Stimulated activated CD4-positive, alpha-beta T cell treated with anti-CD3 and anti-CD28 coated beads, Interleukin-4, amount 100 ng/mL, for 24 hours (primary cell): ENCODE results near the gene PROM1.

Experiments used
- DNase-seq: peaks from one replicate; pipeline ENCODE4 v3.0.0-alpha.2; 2020

Gene PROM1

DNA sequence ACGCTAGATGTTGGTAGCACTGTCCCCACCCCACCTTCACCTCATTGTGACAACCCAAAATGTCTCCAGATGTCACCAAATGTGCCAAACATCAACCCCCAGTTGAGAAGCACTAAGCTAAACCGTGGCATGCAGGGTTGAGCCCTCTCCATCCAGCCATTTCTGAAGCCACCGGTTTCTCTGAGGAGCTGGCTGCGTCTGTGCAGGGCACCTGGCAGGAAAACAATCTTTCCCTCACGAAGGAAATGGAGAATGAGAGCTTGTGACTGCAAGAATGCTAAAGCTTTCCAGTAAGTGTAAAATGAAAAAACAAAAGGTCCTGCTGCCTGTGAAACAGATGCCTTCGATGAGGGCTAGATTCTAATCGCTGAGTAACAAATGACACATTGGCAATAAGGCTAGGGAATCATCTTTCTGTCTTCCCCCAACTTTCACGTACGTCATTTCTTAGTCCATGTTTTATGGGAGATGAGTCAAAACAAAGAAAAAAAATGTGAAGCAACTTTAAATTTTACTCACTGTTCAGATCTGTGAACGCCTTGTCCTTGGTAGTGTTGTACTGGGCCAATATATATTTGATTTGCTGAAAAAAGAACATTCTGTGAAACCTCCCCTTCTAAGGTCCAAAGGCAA is 59.9 kb downstream of the PROM1 start:
- no peak for DNase-seq

DNA sequence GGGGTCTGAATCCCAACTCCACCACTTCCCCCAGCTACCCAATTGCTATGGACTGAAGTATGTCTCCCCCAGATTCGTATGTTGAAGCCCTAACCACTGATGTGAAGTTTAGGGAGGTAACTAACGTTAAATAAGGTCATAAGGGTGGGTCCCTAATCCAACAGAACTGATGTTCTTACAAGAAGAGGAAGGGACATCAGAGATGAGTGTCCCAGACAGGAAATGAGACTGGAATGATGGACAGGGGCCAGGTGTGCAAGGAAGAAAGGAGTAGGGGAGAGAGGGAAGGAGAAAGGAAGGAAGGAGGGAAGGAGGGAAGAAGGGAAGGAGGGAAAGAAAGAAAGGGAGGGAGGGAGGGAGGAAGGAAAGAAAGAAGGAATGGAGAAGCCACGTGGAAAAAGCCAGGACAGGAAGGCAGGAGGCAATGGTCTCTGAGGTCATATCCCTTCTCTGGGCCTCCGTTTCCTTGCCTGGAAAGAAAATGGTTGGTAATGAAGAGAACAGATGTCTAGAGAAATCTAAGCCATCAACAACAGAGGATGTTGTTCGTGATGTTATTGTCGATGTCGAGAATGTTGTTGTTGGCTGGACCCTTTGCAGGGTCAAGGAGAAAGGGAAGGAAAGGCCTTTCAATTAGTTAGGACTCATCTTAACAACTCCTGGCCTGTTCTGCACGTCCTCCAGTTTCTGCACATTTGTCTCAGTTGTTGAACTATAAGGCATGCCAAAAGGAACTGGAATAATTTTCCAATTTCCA is 61.8 kb downstream of the PROM1 start:
- DNase-seq, result no peak

DNA sequence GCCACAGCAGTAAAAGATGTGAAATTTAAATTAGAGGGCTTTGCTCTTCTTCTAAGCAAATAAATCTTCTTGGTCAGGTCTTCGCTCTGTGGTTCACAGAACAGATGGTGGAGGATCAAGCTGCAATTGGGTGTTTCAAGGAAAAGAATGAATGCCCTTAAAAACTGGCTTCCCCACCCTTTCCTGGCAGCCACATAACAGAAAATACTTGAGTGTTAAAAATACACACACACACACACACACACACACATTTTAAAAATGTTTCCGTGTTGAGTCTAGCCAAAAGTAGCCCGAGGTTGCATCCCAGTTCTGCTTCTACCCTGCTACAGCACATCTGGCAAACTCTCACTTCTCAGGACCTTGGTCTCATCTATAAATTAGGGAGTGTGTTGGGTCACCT is 64.2 kb downstream of the PROM1 start:
- DNase-seq, result no peak

GRCh38 chr4:16018841-16019240 is 65.0 kb downstream of the PROM1 start:
- no peak for DNase-seq

- DNase-seq, result no peak
These were observed 65.7 kb downstream of the PROM1 start for GRCh38 chr4:16018061-16018676.

DNA sequence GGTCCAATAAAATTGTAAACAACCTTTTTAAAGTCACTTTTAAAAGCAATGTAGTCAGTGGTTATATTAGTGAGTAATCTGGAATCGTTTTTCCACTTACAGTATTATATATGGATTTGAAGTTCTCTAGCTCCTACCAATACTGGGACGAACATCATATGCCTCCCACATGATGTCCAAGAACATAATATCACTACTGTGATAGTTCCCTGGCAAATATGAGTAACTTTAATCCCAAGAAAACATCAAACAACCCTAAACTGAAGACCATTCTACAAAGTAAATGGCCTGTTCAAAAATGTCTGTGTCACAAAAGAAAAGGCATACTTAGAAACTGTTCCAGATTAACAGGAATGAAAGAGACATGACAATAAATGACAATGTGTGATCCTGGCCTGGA is 67.3 kb downstream of the PROM1 start:
- DNase-seq, result no peak

DNA sequence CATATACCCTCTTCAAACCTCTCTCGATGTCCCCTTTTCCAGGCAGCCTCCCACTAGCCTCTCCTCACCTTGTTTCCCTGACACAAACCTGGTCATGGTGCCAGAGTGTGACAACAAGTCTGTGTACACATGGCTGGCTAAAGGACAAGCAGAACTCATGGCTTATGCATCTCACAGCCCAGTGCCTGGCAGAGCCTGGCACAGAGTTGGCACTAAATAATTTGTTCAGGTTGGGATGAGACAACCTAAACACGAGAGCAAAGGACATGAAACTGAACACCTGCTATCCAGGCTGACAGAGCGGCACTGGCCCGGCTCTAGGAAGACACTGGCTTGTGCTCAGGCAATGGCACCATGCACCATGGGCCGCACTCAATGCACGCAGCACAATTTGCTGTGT is 72.7 kb downstream of the PROM1 start:
- no peak for DNase-seq

DNA sequence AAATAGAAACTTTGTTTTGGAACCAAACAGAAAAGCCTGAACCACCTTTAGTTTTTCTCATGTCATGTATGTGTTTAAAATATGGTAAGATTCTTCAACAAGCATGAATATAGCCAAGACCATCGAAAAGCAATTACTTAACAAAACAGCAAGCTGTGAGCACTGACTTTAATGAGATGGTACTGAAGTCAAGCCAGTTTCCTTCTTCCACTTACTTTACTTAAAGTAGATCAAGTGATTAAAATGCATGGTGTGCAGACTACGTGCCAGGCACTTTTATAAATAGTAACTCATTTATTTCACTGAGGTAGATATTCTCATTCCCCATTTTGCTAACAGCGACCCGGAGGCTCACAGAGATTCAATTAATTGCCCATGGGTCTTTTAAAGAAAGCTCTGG is 74.7 kb downstream of the PROM1 start:
- no peak for DNase-seq

DNA sequence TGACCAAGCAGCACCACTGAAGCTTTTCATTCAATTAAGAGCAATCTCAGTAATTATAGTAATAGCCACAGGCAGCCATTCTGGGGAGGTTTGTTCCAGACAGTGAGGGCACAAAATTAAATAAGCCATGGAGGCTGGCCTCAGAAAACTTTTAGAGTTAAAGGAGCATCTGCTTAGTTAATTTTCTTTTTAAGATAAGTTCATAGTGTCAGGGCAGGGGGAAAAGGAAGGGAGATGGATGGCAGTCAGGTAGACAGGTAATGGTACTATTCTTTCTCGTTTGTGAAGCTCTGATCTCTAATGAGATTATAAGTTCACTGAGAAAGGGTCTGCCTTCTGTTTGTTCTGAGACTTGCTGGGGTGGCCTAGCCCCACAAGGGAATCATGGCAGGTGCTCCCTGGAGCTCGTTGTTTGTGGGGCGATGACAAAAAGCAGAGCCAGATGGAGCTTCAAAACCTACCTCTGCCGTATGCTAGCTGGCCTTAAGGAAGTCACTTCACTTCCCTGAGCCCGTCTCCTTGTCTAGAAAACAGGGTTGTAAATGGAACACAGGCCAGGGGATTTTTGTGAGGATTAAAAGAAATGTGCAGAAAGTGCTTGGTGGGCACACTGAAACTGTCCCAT is 76.2 kb downstream of the PROM1 start:
- no peak for DNase-seq

DNA sequence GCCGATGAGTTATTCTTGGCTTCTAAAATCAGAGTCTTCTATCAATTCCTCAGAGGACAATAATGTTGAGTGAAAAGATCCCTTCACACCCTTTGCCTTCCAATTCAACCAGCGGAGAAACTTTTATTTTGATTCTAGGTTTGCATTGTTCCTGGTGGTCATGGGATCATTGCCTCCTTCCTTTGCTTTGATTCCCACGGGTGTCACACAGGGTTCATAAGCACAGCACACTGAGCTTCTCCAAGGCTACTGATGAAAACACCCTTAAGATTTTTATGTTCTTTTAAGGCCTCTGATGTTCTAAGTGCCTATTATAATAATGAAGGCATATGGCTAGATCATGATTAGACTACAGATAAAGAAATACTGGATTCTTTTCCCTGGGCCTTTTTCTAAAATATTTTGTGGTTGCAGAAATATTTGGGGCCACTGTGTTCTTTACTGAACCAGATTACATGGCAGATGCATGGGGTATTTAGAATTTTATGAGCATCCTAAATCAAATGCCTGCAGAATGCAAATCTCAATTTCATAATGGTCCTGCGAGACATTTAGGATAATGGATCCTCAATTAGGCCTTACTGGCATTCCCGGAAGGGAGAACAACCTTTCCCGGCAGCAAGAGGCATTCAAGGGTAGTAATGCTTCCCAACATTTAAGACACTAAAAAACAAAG is 76.9 kb downstream of the PROM1 start:
- no peak for DNase-seq

- no peak for DNase-seq
These were observed 78.1 kb downstream of the PROM1 start for GRCh38 chr4:16005676-16006075.

DNA sequence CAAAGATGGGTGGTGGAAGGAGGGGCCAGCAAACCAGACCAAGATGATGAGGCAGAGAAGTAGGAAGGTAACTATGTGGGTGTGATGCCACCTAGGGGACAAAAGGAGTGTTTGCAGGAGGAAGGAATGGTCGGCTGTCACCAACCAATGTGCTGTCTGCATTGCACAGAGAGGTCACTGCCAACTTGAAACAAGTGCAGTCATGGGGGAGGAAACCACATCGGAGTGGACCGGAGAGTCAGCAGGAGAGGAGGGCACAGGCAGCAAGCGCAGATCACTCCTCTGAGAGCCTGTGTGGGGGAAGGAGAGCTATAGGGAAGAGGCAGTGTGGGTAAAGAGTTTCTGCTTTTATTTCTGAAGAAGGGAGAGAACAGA is 82.4 kb downstream of the PROM1 start:
- DNase-seq, result peak; percentile 50

GRCh38 chr4:16000708-16001483 is 82.9 kb downstream of the PROM1 start:
- DNase-seq, result no peak

GRCh38 chr4:15996773-15997172 is 87.0 kb downstream of the PROM1 start:
- DNase-seq, result no peak

GRCh38 chr4:15995826-15996225 is 88.0 kb downstream of the PROM1 start:
- no peak for DNase-seq

DNA sequence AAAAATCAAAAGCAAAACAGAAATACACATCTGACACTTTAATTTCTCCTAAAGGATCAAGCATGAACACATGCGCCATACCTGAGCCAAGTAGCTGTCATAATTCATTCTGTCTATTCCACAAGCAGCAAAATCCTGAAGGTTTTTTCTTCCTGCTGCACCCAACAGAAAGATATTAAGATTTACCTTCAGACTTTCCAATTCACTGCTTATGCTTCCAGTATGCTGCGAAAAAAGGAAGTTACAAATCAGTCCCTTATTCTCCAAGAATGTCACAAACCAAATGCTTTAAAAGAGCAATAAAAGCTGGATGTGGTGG is 91.7 kb downstream of the PROM1 start:
- no peak for DNase-seq

DNA sequence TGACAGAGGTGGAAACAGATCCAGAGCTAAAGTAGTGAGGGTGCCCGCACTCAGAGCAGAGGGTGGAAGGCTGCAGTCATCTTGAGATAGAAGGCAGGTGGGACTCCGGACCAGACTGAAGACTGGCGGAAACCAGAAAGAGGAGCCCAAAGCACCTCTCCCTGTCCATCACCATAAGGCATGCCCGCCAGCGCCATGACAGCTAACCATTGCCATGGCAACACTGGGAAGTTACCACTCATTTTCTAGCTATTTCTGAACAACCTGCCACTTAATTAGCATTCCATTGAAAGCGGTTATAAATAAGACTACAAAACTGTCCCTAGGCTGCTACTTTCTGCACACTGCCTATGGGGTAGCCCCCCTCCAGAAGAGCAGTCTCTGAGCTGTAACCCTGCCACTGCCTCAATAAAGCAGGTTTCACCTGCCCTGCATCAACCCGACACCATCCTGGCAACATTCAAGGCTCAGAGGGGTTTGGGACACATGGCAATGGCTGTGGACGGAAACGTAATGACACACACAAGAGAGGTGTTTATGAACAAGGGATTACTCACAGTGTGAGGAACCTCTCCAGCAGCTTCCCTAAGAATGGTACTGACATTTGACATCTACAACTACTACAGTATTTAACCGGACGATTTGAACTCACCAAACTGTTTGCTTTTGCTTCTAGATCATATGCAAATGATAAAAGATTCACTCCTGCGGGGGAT is 93.1 kb downstream of the PROM1 start:
- no peak for DNase-seq

DNA sequence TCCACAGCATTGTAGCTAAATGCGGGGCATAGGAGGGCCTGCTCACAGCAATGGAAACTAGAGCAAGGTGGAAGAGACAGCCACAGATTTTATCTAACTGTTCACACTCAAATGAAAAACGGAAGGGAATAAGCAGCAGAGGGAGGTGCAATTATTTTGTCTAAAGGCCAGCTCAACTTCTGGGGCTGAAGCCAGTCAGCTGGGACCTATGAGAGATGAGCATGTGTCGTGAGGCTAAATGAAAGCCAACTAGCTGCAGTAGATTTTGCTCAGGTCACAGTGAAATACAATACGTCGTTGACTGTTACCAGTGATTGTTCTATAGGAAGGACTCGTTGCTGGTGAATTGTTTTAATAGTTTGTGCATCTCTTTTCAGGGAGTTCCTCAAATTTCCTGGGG is 94.4 kb downstream of the PROM1 start:
- no peak for DNase-seq

GRCh38 chr4:15988222-15988621 is 95.6 kb downstream of the PROM1 start:
- DNase-seq, result no peak

GRCh38 chr4:15986907-15987306 is 96.9 kb downstream of the PROM1 start:
- DNase-seq, result no peak

GRCh38 chr4:15983610-15984009 is 100.2 kb downstream of the PROM1 start:
- DNase-seq, result no peak
